Astrocyte of the spinal cord (primary cell): ENCODE measurements around the gene PLA2G15.

Source experiments
- DNase-seq: peaks from one replicate; pipeline ENCODE4 v3.0.0; 2011; ENCODE audit warnings: low read depth, low spot score
- H3K4me3 ChIP-seq: 2 replicates; pipeline ENCODE4 v1.5.1; 2011; ENCODE audit warnings: low read depth, mild to moderate bottlenecking, low read length, moderate library complexity
- in situ Hi-C: cut with HindIII; loops from 2 replicates; pipeline ENCODE4 v1.10.0; 2017; ENCODE audit warnings: low sequenced_read_pairs
- TF ChIP-seq, protein P1 (sequence below): IDR thresholded peaks from 2 replicates; pipeline ENCODE4 v1.5.1; 2012; ENCODE audit warnings: low read depth, mild to moderate bottlenecking, low read length, inconsistent platforms

The PLA2G15 gene

DNA sequence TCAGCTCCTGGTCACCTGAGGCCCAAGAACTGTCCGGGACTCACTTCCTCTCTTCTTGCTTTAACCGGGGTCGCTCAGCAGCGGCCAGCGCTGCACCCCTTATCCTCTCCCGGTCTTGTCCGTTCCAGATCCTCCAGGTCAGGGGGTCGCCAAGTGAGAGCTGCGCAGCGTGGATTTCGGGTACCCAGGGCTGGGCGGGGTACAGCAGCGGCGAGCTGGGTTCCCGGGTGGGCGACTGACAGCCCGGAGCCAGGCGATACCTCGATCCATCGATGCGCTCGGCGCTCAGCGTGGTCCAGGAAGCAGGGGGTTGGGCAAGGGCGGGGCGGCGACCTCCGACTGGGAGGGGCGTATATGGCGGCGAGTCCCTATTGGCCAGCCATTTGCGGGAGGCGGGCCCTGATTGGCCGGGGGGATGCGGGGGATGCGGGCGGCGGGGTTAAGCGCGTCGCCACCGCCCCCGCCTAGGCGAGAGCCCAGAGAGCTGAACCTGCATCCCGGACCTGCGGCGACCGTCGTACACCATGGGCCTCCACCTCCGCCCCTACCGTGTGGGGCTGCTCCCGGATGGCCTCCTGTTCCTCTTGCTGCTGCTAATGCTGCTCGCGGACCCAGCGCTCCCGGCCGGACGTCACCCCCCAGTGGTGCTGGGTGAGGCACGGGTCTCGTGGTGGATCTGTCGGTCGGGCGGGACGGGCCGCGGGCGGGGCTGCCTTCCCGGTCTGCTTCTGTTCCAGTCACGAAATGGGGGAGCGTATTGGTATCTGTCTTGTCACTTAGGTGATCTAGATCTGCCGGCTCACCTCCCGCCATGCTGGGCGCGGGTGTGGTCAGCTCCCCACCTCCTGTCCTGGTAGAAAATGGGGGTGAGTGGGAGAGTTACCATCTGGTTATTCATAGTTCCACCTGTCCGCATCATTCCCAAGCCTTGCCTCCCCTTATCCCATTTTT lies at the start of gene PLA2G15:
Gene PLA2G15 (plus strand): TSS at position 471 of the 951 bp plus-strand sequence. CDS start 54 bp downstream, at position 525.
- peak within 1 kb of the TSS; percentile 85 for H3K4me3 ChIP-seq
- TF ChIP-seq, protein P1, sequence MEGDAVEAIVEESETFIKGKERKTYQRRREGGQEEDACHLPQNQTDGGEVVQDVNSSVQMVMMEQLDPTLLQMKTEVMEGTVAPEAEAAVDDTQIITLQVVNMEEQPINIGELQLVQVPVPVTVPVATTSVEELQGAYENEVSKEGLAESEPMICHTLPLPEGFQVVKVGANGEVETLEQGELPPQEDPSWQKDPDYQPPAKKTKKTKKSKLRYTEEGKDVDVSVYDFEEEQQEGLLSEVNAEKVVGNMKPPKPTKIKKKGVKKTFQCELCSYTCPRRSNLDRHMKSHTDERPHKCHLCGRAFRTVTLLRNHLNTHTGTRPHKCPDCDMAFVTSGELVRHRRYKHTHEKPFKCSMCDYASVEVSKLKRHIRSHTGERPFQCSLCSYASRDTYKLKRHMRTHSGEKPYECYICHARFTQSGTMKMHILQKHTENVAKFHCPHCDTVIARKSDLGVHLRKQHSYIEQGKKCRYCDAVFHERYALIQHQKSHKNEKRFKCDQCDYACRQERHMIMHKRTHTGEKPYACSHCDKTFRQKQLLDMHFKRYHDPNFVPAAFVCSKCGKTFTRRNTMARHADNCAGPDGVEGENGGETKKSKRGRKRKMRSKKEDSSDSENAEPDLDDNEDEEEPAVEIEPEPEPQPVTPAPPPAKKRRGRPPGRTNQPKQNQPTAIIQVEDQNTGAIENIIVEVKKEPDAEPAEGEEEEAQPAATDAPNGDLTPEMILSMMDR = no peak
- DNase-seq = peak; percentile 96
- in situ Hi-C loops = no loop called here

GRCh38 chr16:68197250-68197649 lies 47.9 kb upstream of the PLA2G15 start:
- in situ Hi-C loops = no loop called here
- TF ChIP-seq, protein P1 = no peak
- peak; percentile 17 for DNase-seq

DNA sequence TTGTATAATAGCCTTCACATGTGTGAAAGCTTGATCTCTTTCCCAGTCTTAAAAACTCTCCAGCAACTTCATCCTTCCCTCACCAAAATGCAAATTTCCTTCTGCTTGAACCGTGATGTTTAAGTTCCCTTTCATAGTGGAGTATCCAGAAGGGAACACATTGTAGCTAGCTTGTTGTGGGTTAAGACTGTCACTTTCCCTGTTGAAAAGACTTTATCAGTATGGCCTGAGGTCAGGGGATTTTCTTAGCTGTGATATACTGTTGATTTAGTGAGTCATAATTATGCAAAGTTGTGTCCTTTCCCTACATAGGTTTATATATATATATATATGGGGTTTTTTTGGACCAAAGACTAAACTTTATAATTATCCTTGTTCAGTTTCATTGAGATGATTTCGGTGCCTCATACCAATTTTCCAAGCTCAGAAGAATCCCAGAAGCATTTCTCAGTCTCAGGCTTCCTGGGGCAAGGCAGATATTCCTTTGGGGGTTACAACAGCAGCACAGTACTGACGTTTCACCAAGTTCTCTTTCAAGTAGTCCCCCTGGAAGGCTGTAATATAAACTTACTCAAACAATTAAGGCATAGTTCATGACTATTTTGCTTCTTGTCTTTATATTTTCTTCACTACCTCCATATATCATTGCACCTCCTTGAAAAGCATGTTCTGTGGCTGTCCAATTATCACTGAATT lies 44.9 kb upstream of the PLA2G15 start:
- DNase-seq = peak; percentile 26
- H3K4me3 ChIP-seq = no peak overlapping the region
- in situ Hi-C loops = no loop called here
- TF ChIP-seq, protein P1 = no peak

More at GRCh38 chr16:68197250-68197649, 47.9 kb upstream of the PLA2G15 start:
- H3K4me3 ChIP-seq = no peak overlapping the region

- peak; percentile 19 for DNase-seq
- TF ChIP-seq, protein P1 = no peak
- no peak overlapping the region for H3K4me3 ChIP-seq
- in situ Hi-C loops = no loop called here
Measured at GRCh38 chr16:68202091-68202519, 43.1 kb upstream of the PLA2G15 start.

DNA sequence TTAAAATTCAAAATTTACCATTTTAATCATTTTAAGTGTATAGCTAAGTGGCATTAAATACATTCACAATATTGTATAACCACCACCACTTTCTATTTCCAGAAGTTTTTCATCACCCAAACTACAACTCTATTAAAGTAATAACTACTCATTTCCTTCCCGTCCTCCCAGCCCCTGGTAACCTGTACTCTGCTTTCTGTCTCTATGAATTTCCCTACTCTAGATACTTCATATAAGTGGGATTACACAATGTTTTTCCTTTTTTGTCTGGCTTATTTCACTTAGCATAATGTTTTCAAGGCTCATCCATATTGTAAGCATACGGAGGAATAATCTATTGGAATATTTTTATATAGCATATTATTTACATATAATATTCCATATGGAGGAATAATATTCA lies 38.9 kb upstream of the PLA2G15 start:
- no peak for DNase-seq
- in situ Hi-C loops = no loop called here
- no peak overlapping the region for H3K4me3 ChIP-seq
- TF ChIP-seq, protein P1 = no peak

DNA sequence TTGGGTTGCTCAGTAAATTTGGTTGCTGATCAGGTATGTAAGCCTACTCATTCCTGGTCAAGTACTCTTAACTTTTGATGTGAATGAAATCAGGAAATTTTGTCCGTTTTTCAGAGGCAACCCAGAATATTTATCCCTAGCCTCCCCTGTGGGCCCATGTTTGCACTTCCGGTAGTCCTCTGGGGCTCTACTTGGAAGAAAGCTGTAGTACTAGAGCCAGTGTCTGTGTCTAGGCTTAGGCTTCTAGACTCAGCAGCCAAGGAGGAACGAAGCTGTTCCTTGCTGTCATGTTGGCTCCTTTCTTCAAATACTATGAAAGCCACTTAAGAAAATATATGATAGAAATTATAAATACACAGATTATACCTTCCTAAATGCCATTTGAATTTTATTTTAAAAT lies 30.4 kb upstream of the PLA2G15 start:
- H3K4me3 ChIP-seq = no peak overlapping the region
- TF ChIP-seq, protein P1 = no peak
- no peak for DNase-seq
- in situ Hi-C loops = no loop called here
